Stimulated activated CD4-positive, alpha-beta T cell treated with anti-CD3 and anti-CD28 coated beads, Interleukin-2, amount 100 ng/mL, for 4 hours (primary cell): Measurements from ENCODE around the gene CDC14C.

Experiments
- DNase-seq: peaks from one replicate; pipeline ENCODE4 v3.0.0-alpha.2; 2020; ENCODE audit warnings: low read depth

CDC14C gene

DNA sequence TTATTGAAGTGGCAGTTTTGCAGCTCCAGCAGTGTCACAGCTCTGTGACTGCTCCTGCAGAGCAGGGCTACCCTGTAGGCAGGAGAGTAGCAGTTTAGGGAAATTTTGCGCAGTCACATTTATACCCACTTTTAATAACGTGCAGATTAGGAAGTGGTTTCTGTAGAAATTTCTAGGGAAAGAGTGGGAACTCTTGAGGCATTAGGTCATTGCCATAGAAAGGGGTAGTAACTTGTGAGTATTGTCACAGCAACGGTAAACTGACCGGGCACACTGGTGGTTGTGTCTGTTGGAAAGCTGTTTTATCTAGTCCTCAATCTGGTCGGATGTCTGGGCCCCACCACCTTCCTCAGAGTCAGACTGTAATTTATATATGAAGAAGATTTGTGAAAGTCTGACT, 51.9 kb downstream of the CDC14C start:
- DNase-seq = no peak

DNA sequence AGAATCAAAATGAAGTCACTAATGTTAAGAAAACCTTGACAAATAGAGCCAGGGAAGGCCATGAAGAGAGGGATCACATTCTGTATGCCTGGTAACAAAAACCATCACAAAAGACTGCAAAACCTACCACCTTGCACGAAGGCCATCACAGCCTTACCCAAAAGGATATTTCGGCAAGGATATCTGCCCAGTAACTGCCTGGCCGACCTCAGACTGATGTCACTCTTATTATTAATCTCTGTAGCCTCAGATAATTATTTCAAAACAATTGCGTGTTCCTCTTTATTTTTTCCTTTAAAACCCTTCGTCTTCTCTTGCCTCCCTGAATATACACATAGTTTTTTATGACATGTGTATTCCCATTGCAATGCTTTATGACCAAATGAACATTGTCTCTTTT, 52.5 kb downstream of the CDC14C start:
- DNase-seq = no peak
